H9 (cell line): ENCODE data around the gene GPX2. TPM values are rescaled to one million over a fixed set of nuclear protein-coding genes. Genes with fewer than 3 reads are reported as not detected.

ENCODE experiments used
- DNase-seq: peaks from one replicate; pipeline ENCODE4 v3.0.0-alpha.2; 2017
- H2AFZ ChIP-seq: one replicate; pipeline ENCODE4 v1.6.1; 2013; ENCODE audit warnings: mild to moderate bottlenecking, low read length, control low read depth, moderate library complexity
- H2AK5ac ChIP-seq: 2 replicates; pipeline ENCODE4 v1.6.1; 2013; ENCODE audit warnings: low read length, control low read depth, mixed read lengths; ENCODE audit not compliant: insufficient read length
- H2BK120ac ChIP-seq: one replicate; pipeline ENCODE4 v1.6.1; 2013; ENCODE audit warnings: low read depth, mild to moderate bottlenecking, low read length, control low read depth, inconsistent platforms; ENCODE audit not compliant: poor library complexity, severe bottlenecking
- H2BK12ac ChIP-seq: 2 replicates; pipeline ENCODE4 v1.6.1; 2013; ENCODE audit warnings: low read length, control low read depth, mixed read lengths, low read depth; ENCODE audit not compliant: insufficient read length
- H2BK15ac ChIP-seq: 2 replicates; pipeline ENCODE4 v1.6.1; 2013; ENCODE audit warnings: low read depth, low read length, control low read depth
- H2BK20ac ChIP-seq: one replicate; pipeline ENCODE4 v1.6.1; 2013; ENCODE audit warnings: low read depth, mild to moderate bottlenecking, low read length, control low read depth, inconsistent platforms; ENCODE audit not compliant: poor library complexity, severe bottlenecking
- H2BK5ac ChIP-seq: 2 replicates; pipeline ENCODE4 v1.6.1; 2013; ENCODE audit warnings: low read length, control low read depth, mixed read lengths; ENCODE audit not compliant: insufficient read length
- H3K14ac ChIP-seq: 2 replicates; pipeline ENCODE4 v1.6.1; 2013; ENCODE audit warnings: low read length, control low read depth; ENCODE audit not compliant: insufficient read depth
- H3K18ac ChIP-seq: 2 replicates; pipeline ENCODE4 v1.6.1; 2013; ENCODE audit warnings: low read depth, mild to moderate bottlenecking, mixed read lengths, low read length, control low read depth; ENCODE audit not compliant: insufficient read length
- H3K23ac ChIP-seq: 2 replicates; pipeline ENCODE4 v1.6.1; 2013; ENCODE audit warnings: low read length, control low read depth, mixed read lengths, low read depth; ENCODE audit not compliant: insufficient read length
- H3K23me2 ChIP-seq: 2 replicates; pipeline ENCODE4 v1.6.1; 2013; ENCODE audit warnings: low read depth, mild to moderate bottlenecking, mixed read lengths, low read length, control low read depth; ENCODE audit not compliant: insufficient read length, poor library complexity, severe bottlenecking
- H3K27ac ChIP-seq: 2 replicates; pipeline ENCODE4 v1.5.1; 2013; ENCODE audit warnings: low read length, control low read depth, mixed read lengths, low read depth; ENCODE audit not compliant: insufficient read length
- H3K27me3 ChIP-seq: 2 replicates; pipeline ENCODE4 v1.6.1; 2013; ENCODE audit warnings: low read length, control low read depth, inconsistent platforms; ENCODE audit not compliant: insufficient read depth
- H3K4ac ChIP-seq: 2 replicates; pipeline ENCODE4 v1.6.1; 2013; ENCODE audit warnings: low read depth, mild to moderate bottlenecking, control low read depth, inconsistent platforms, low read length, moderate library complexity
- H3K4me1 ChIP-seq: 2 replicates; pipeline ENCODE4 v1.6.1; 2013; ENCODE audit warnings: low read length, control low read depth, inconsistent platforms; ENCODE audit not compliant: insufficient read depth
- H3K4me2 ChIP-seq: 2 replicates; pipeline ENCODE4 v1.6.1; 2013; ENCODE audit warnings: low read length, control low read depth, mixed read lengths; ENCODE audit not compliant: insufficient read length, insufficient read depth
- H3K56ac ChIP-seq: 2 replicates; pipeline ENCODE4 v1.6.1; 2013; ENCODE audit warnings: low read depth, mild to moderate bottlenecking, mixed read lengths, low read length, control low read depth; ENCODE audit not compliant: insufficient read length
- H3K79me1 ChIP-seq: 2 replicates; pipeline ENCODE4 v1.6.1; 2013; ENCODE audit warnings: low read depth, mild to moderate bottlenecking, moderate library complexity, low read length, control low read depth, inconsistent platforms; ENCODE audit not compliant: insufficient read depth, poor library complexity, severe bottlenecking
- H3K79me2 ChIP-seq: 2 replicates; pipeline ENCODE4 v1.6.1; 2013; ENCODE audit warnings: low read length, control low read depth, inconsistent platforms; ENCODE audit not compliant: insufficient read depth
- H3K9ac ChIP-seq: 2 replicates; pipeline ENCODE4 v1.6.1; 2013; ENCODE audit warnings: low read length, control low read depth, mixed read lengths; ENCODE audit not compliant: insufficient read length; ENCODE audit errors: extremely low read depth
- H3K9me3 ChIP-seq: one replicate; pipeline ENCODE4 v1.6.1; 2013; ENCODE audit warnings: low read depth, low read length, inconsistent platforms; ENCODE audit not compliant: control insufficient read depth
- H3T11ph ChIP-seq: one replicate; pipeline ENCODE4 v1.6.1; 2013; ENCODE audit warnings: mild to moderate bottlenecking, low read length, control low read depth, inconsistent platforms
- H4K20me1 ChIP-seq: one replicate; pipeline ENCODE4 v1.6.1; 2013; ENCODE audit not compliant: control insufficient read depth, insufficient read length, insufficient read depth
- H4K5ac ChIP-seq: 2 replicates; pipeline ENCODE4 v1.6.1; 2013; ENCODE audit warnings: low read depth, mild to moderate bottlenecking, mixed read lengths, low read length, control low read depth; ENCODE audit not compliant: insufficient read length
- H4K8ac ChIP-seq: replicated peaks from 2 replicates; pipeline ENCODE4 v1.6.1; 2013; ENCODE audit warnings: low read length, control low read depth, mixed read lengths, low read depth; ENCODE audit not compliant: insufficient read length
- H4K91ac ChIP-seq: 2 replicates; pipeline ENCODE4 v1.6.1; 2013; ENCODE audit warnings: low read depth, mild to moderate bottlenecking, moderate library complexity, mixed read lengths, low read length, control low read depth; ENCODE audit not compliant: insufficient read length
- H3K27ac Mint-ChIP-seq, 3 experiments: 2 replicates in 2 of 3; 3 replicates in 1 of 3; pipeline ENCODE4 v1.8.0; 2020 to 2021; ENCODE audit warnings: mixed read lengths in 3 of 3, mild to moderate bottlenecking in 1 of 3, moderate library complexity in 1 of 3
- H3K27me3 Mint-ChIP-seq: 2 replicates; pipeline ENCODE4 v1.8.0; 2021; ENCODE audit warnings: low read depth, mild to moderate bottlenecking, moderate library complexity, mixed read lengths
- H3K36me3 Mint-ChIP-seq, 3 experiments: 2 replicates in 2 of 3; 3 replicates in 1 of 3; pipeline ENCODE4 v1.8.0; 2020 to 2021; ENCODE audit warnings: low read depth in 3 of 3, mixed read lengths in 3 of 3; ENCODE audit not compliant: insufficient read depth in 1 of 3
- H3K4me1 Mint-ChIP-seq, 2 experiments: 2 replicates each; pipeline ENCODE4 v1.8.0; 2020; ENCODE audit warnings: mixed read lengths in 2 of 2
- H3K4me3 Mint-ChIP-seq, 2 experiments: 2 replicates in 1 of 2; 3 replicates in 1 of 2; pipeline ENCODE4 v1.8.0; 2020 to 2021; ENCODE audit warnings: mild to moderate bottlenecking in 2 of 2, mixed read lengths in 2 of 2, moderate library complexity in 1 of 2
- H3K9me3 Mint-ChIP-seq, 2 experiments: 2 replicates in 1 of 2; 3 replicates in 1 of 2; pipeline ENCODE4 v1.8.0; 2020; ENCODE audit warnings: mild to moderate bottlenecking in 2 of 2, mixed read lengths in 2 of 2, moderate library complexity in 1 of 2
- WGBS: extraction: QIAGEN DNeasy Blood & Tissue Kit; methylation state at CpG from one replicate; pipeline ENCODE4 v1.1.7; 2013; ENCODE audit warnings: missing lambda C conversion rate, low lambda C conversion rate, mixed read lengths; ENCODE audit not compliant: insufficient read length; ENCODE audit errors: extremely low coverage; 5-methylcytosine and 5-hydroxymethylcytosine counted together
- total RNA-seq: library from RNA; stranded (reverse); gene quantifications from 2 replicates; pipeline ENCODE4 v1.2.1, GENCODE V29; 2021
- TF ChIP-seq, protein P1 (sequence below): fragments of 200-600 bp; sonication (generic); conservative IDR thresholded peaks from 3 replicates; pipeline ENCODE4 v1.8.0; 2021; ENCODE audit warnings: antibody characterized with exemption, mild to moderate bottlenecking

Gene GPX2
- total RNA-seq, 1 experiment from 2014 or later, result 0.79 TPM

DNA sequence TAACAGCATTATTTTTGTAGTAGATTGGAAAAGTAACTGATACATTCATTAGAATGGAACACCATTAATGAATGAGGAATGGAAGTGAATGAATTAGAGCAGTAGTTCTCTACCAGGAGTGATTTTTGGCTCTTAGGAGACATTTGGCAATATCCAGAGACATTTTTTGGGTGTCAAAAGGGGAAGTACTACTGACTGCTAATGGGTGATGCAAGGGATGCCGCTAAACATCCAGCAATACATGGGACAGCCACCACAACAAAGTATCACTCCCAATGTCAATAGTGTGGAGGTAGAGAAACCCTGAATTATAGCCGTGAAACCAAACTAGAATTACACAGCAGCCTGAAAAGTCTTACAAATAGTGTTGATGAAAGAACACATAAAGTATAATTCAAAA is 26.7 kb downstream of the GPX2 start:
- no peak overlapping the region for H3K23ac ChIP-seq
- H2BK15ac ChIP-seq, result no peak overlapping the region
- H4K20me1 ChIP-seq, result no peaks in the 10 kb centered on the region
- no peak overlapping the region for H3T11ph ChIP-seq
- no peak overlapping the region for H3K4me2 ChIP-seq
- H2AK5ac ChIP-seq, result no peak overlapping the region
- no peak overlapping the region for H2AFZ ChIP-seq
- no peaks in the 10 kb centered on the region for H3K27me3 ChIP-seq
- no peak overlapping the region for H3K27ac ChIP-seq
- H2BK5ac ChIP-seq, result no peak overlapping the region
- Mint-ChIP-seq H3K27ac (no peak overlapping the region), H3K4me1 (peaks cover 11 to 19% of the 10 kb centered on the region in 2 experiments), H3K4me3 (peak overlapping the region; percentile 89 to 91; a peak in 4 of 5 replicates), H3K9me3 (no peaks in the 10 kb centered on the region; a peak in 1 of 5 replicates), H3K36me3 (peaks cover 0 to 3% (median 0%) of the 10 kb centered on the region in 3 experiments; a peak in 2 of 7 replicates), H3K27me3 (no peaks in the 10 kb centered on the region)
- WGBS, result no CpG with 5 or more reads among the region's 2 CpGs
- H3K14ac ChIP-seq, result no peak overlapping the region
- H2BK120ac ChIP-seq, result no peak overlapping the region
- H4K91ac ChIP-seq, result no peak overlapping the region
- H3K4me1 ChIP-seq, result 0 out of 2 replicates have a peak, but pooled peaks cover 3% of the 10 kb centered on the region
- no peak for DNase-seq
- no peak overlapping the region for H3K18ac ChIP-seq
- H2BK20ac ChIP-seq, result no peak overlapping the region
- H3K56ac ChIP-seq, result no peak overlapping the region
- TF ChIP-seq, protein P1, sequence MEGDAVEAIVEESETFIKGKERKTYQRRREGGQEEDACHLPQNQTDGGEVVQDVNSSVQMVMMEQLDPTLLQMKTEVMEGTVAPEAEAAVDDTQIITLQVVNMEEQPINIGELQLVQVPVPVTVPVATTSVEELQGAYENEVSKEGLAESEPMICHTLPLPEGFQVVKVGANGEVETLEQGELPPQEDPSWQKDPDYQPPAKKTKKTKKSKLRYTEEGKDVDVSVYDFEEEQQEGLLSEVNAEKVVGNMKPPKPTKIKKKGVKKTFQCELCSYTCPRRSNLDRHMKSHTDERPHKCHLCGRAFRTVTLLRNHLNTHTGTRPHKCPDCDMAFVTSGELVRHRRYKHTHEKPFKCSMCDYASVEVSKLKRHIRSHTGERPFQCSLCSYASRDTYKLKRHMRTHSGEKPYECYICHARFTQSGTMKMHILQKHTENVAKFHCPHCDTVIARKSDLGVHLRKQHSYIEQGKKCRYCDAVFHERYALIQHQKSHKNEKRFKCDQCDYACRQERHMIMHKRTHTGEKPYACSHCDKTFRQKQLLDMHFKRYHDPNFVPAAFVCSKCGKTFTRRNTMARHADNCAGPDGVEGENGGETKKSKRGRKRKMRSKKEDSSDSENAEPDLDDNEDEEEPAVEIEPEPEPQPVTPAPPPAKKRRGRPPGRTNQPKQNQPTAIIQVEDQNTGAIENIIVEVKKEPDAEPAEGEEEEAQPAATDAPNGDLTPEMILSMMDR, result no peak
- no peak overlapping the region for H3K4ac ChIP-seq
- H3K9ac ChIP-seq, result no peak overlapping the region
- H3K23me2 ChIP-seq, result peaks cover 6% of the 10 kb centered on the region
- no peaks in the 10 kb centered on the region for H3K9me3 ChIP-seq
- H4K5ac ChIP-seq, result no peak overlapping the region
- H4K8ac ChIP-seq, result no peak overlapping the region
- H3K79me1 ChIP-seq, result peaks cover 9% of the 10 kb centered on the region
- peaks cover 6% of the 10 kb centered on the region; the same call in 1 of the 2 replicates for H3K79me2 ChIP-seq
- no peak overlapping the region for H2BK12ac ChIP-seq
